ENCODE measurements around the gene DIMT1. TPM values are rescaled to one million over a fixed set of nuclear protein-coding genes. Genes with fewer than 3 reads are reported as not detected.

Gene DIMT1
- total and polyA plus RNA-seq, 2 of the 8 experiments (the other 6 are each of a cell fraction or from before 2014, with no cell fraction given) = 19.3 to 42.1 TPM

- no peak overlapping the region for H3K4me3 ChIP-seq (ENCODE audit: extremely low read depth in 1 of 4, insufficient read depth in 2 of 4, low read depth in 3 of 4, low read length in 4 of 4)
- H2AFZ ChIP-seq (ENCODE audit: low read length) = no peak overlapping the region
- no peaks in the 10 kb centered on the region; a peak in 1 of 8 replicates for H3K36me3 ChIP-seq (ENCODE audit: control insufficient read depth in 2 of 4, insufficient read depth in 4 of 4, low read length in 3 of 4)
- no peak overlapping the region for H3K9ac ChIP-seq (replicated peaks in 1 of 4; ENCODE audit: extremely low read depth in 1 of 4, low read depth in 3 of 4, low read length in 3 of 4)
- H4K8ac ChIP-seq (ENCODE audit: extremely low read depth, insufficient read depth, low read length) = no peak overlapping the region
- H4K20me1 ChIP-seq (replicated peaks in 1 of 2; ENCODE audit: control insufficient read depth in 1 of 2, insufficient read depth in 2 of 2, low read length in 2 of 2) = peaks cover 5 to 11% of the 10 kb centered on the region in 2 experiments
- no peak overlapping the region for H2BK15ac ChIP-seq (ENCODE audit: low read length)
- no peak overlapping the region for H3K4ac ChIP-seq (replicated peaks; ENCODE audit: insufficient read length, low read depth, low read length)
- H3K23me2 ChIP-seq (ENCODE audit: low read depth, low read length) = no peaks in the 10 kb centered on the region
- peaks cover 3% of the 10 kb centered on the region; the same call in 1 of the 2 replicates for H3K79me1 ChIP-seq (ENCODE audit: low read depth, low read length)
- no peaks in the 10 kb centered on the region for H3K9me3 ChIP-seq (ENCODE audit: insufficient read depth in 2 of 2, low read depth in 1 of 2, low read length in 1 of 2)
- ChIA-PET POLR2A (ENCODE audit: partially characterized antibody) (no interaction called here), CTCF (ENCODE audit: partially characterized antibody) (interaction anchor here (0.7 to 1.0 kb wide), 2 partner anchors 36 to 117 kb away, joined by 3 to 4 read pairs; no protein-coding TSS in a partner anchor)
- no peak overlapping the region for H3K18ac ChIP-seq (ENCODE audit: extremely low read depth, low read length)
- no peak overlapping the region for H2BK12ac ChIP-seq (ENCODE audit: low read depth, low read length)
- H3K4me1 ChIP-seq (replicated peaks in 1 of 4; ENCODE audit: control insufficient read depth in 3 of 4, insufficient read depth in 4 of 4, low read length in 3 of 4) = no peaks in the 10 kb centered on the region
- H4K91ac ChIP-seq (replicated peaks; ENCODE audit: insufficient read length, low read length) = no peak overlapping the region
- H3K14ac ChIP-seq (ENCODE audit: insufficient read length) = no peak overlapping the region
- no peak overlapping the region for H2AK5ac ChIP-seq (ENCODE audit: low read depth, low read length)
- no peak overlapping the region for H3K4me2 ChIP-seq (ENCODE audit: insufficient read depth in 1 of 2, low read depth in 2 of 2, low read length in 2 of 2)
- no peak for DNase-seq (ENCODE audit: low read depth in 1 of 2, low spot score in 2 of 2)
- H2BK5ac ChIP-seq (ENCODE audit: low read depth, low read length) = no peak overlapping the region
- H3K27me3 ChIP-seq (replicated peaks in 1 of 4; ENCODE audit: control insufficient read depth in 3 of 4, extremely low read depth in 1 of 4, insufficient read depth in 3 of 4, low read length in 3 of 4) = no peaks in the 10 kb centered on the region
- H4K5ac ChIP-seq (ENCODE audit: insufficient read length, low read depth, low read length) = no peak overlapping the region
- H2BK120ac ChIP-seq (replicated peaks; ENCODE audit: low read depth, low read length) = no peak overlapping the region
- TF ChIP-seq RXRA (IDR thresholded peaks at IDR 0.05; ENCODE audit: insufficient read depth, low read depth, low read length) (no peak), MAFK (IDR thresholded peaks at IDR 0.05; ENCODE audit: low read depth, low read length) (no peak), ATF2 (IDR thresholded peaks at IDR 0.05; ENCODE audit: low read length) (no peak), POLR2AphosphoS5 (IDR thresholded peaks at IDR 0.05; ENCODE audit: low read depth, low read length) (no peak), CEBPB (IDR thresholded peaks at IDR 0.05; ENCODE audit: low read depth, low read length) (no peak), SAP30 (IDR thresholded peaks at IDR 0.05; ENCODE audit: insufficient read depth, insufficient replicate concordance, low read length) (no peak), YY1 (IDR thresholded peaks at IDR 0.05; ENCODE audit: low read depth, low read length) (no peak), SP2 (IDR thresholded peaks at IDR 0.05; ENCODE audit: low read length) (no peak), CTCF (IDR thresholded peaks at IDR 0.05; ENCODE audit: control extremely low read depth in 1 of 3, insufficient read depth in 1 of 3, low read depth in 1 of 3, low read length in 3 of 3) (no peak)
- H3K23ac ChIP-seq (ENCODE audit: insufficient read length) = no peak overlapping the region
- H3K79me2 ChIP-seq (ENCODE audit: control insufficient read depth in 1 of 2, insufficient read depth in 2 of 2, low read length in 2 of 2) = peaks cover 11 to 79% of the 10 kb centered on the region in 2 experiments
- no peak for FAIRE-seq
- WGBS, 2 experiments (ENCODE audit: extremely low coverage in 1 of 2, insufficient coverage in 1 of 2, insufficient read length in 1 of 2, insufficient replicate concordance in 2 of 2, low coverage in 1 of 2, low lambda C conversion rate in 2 of 2, missing lambda C conversion rate in 1 of 2) = 89% methylated on average over 4 of the region's 4 CpGs; no CpG with 5 or more reads in 1 of the 2 experiments
- H2BK20ac ChIP-seq (ENCODE audit: low read length) = no peak overlapping the region
- no peak overlapping the region for H3K27ac ChIP-seq (ENCODE audit: low read depth, low read length)
- H3K56ac ChIP-seq (replicated peaks; ENCODE audit: insufficient read length, low read depth, low read length) = no peak overlapping the region
Observed at GRCh38 chr5:62341783-62342475, 61.8 kb downstream of the DIMT1 start.
